Fibroblast of lung (primary cell): Measurements from ENCODE around the gene ACTRT2. TPM values are rescaled to one million over a fixed set of nuclear protein-coding genes. Genes with fewer than 3 reads are reported as not detected.

Source experiments
- DNase-seq, 2 donors: peaks; one replicate each; pipeline versions ENCODE4 v3.0.0 to v3.0.0-alpha.2; 2010; ENCODE audit warnings: low read depth in 2 of 2
- H2AFZ ChIP-seq: 2 replicates; pipeline ENCODE4 v1.5.1; 2012; ENCODE audit warnings: low read length, control low read depth, inconsistent platforms
- H3K27ac ChIP-seq: 2 replicates; pipeline ENCODE4 v1.5.1; 2011; ENCODE audit warnings: low read length, control low read depth; ENCODE audit not compliant: insufficient read depth
- H3K27me3 ChIP-seq: 2 replicates; pipeline ENCODE4 v1.5.1; 2011; ENCODE audit warnings: mild to moderate bottlenecking, low read length; ENCODE audit not compliant: control insufficient read depth, insufficient read depth
- H3K36me3 ChIP-seq: 2 replicates; pipeline ENCODE4 v1.5.1; 2011; ENCODE audit warnings: low read length; ENCODE audit not compliant: control insufficient read depth, insufficient read depth
- H3K4me1 ChIP-seq: 2 replicates; pipeline ENCODE4 v1.5.1; 2011; ENCODE audit warnings: low read length; ENCODE audit not compliant: control insufficient read depth, insufficient read depth; ENCODE audit errors: extremely low read depth
- H3K4me2 ChIP-seq: 2 replicates; pipeline ENCODE4 v1.5.1; 2011; ENCODE audit warnings: low read length, control low read depth; ENCODE audit not compliant: insufficient read depth; ENCODE audit errors: extremely low read depth
- H3K4me3 ChIP-seq, 4 experiments: fragments of 200-600 bp in 1 of 4; sonication (generic) in 1 of 4; replicated peaks in 1 of 4; 2 replicates each; pipeline ENCODE4 v1.5.1; 2011 to 2016; ENCODE audit warnings: low read length in 4 of 4, low read depth in 3 of 4, mild to moderate bottlenecking in 3 of 4, control low read depth in 2 of 4, inconsistent platforms in 1 of 4, mixed read lengths in 1 of 4; ENCODE audit not compliant: insufficient read depth in 1 of 4; ENCODE audit errors: control extremely low read depth in 1 of 4
- H3K79me2 ChIP-seq: 2 replicates; pipeline ENCODE4 v1.5.1; 2012; ENCODE audit warnings: mild to moderate bottlenecking, low read length, inconsistent platforms; ENCODE audit not compliant: control insufficient read depth, insufficient read depth
- H3K9ac ChIP-seq: 2 replicates; pipeline ENCODE4 v1.5.1; 2011; ENCODE audit warnings: mild to moderate bottlenecking, low read length, control low read depth; ENCODE audit not compliant: insufficient read depth
- H3K9me3 ChIP-seq: 2 replicates; pipeline ENCODE4 v1.5.1; 2012; ENCODE audit warnings: low read depth, low read length; ENCODE audit not compliant: control insufficient read depth, insufficient read depth
- H4K20me1 ChIP-seq: 2 replicates; pipeline ENCODE4 v1.5.1; 2011; ENCODE audit warnings: low read length; ENCODE audit not compliant: control insufficient read depth, insufficient read depth; ENCODE audit errors: extremely low read depth
- EZH2 ChIP-seq: IDR thresholded peaks from 2 replicates; pipeline ENCODE4 v1.5.1; 2012; ENCODE audit warnings: low read length, control low read depth, mild to moderate bottlenecking; ENCODE audit errors: missing control alignments
- polyA plus RNA-seq, 2 donors: library from polyadenylated mRNA; depleted of rRNA in 1 of 2; stranded (reverse) in 1 of 2; unstranded in 1 of 2; fragments of >200 nt; gene quantifications; 2 replicates each; pipeline ENCODE4 v1.2.1, GENCODE V29; 2011 to 2012; ENCODE audit warnings: missing spikeins in 1 of 2
- total RNA-seq: library from RNA; depleted of rRNA; stranded (reverse); fragments of >200 nt; gene quantifications from 2 replicates; pipeline ENCODE4 v1.2.1, GENCODE V29; 2014
- TF ChIP-seq, protein P1 (sequence below), 2 donors: IDR thresholded peaks in 1 of 2; conservative IDR thresholded peaks in 1 of 2; 1 replicate in 1 of 2; 2 replicates in 1 of 2; pipeline ENCODE4 v1.5.1; 2011 to 2012; ENCODE audit warnings: low read length in 2 of 2, control low read depth in 1 of 2, inconsistent platforms in 1 of 2, low read depth in 1 of 2, mild to moderate bottlenecking in 1 of 2

ACTRT2 gene
- total and polyA plus RNA-seq, 2 donors (not counting 1 experiment from before 2014, with no cell fraction given), result not detected

GRCh38 chr1:2999571-2999970 lies 21.7 kb upstream of the ACTRT2 start:
- H3K79me2 ChIP-seq, result no peaks in the 10 kb centered on the region
- H3K4me2 ChIP-seq, result no peak overlapping the region
- no peak for TF ChIP-seq EZH2
- TF ChIP-seq, protein P1, sequence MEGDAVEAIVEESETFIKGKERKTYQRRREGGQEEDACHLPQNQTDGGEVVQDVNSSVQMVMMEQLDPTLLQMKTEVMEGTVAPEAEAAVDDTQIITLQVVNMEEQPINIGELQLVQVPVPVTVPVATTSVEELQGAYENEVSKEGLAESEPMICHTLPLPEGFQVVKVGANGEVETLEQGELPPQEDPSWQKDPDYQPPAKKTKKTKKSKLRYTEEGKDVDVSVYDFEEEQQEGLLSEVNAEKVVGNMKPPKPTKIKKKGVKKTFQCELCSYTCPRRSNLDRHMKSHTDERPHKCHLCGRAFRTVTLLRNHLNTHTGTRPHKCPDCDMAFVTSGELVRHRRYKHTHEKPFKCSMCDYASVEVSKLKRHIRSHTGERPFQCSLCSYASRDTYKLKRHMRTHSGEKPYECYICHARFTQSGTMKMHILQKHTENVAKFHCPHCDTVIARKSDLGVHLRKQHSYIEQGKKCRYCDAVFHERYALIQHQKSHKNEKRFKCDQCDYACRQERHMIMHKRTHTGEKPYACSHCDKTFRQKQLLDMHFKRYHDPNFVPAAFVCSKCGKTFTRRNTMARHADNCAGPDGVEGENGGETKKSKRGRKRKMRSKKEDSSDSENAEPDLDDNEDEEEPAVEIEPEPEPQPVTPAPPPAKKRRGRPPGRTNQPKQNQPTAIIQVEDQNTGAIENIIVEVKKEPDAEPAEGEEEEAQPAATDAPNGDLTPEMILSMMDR (conservative IDR thresholded peaks at IDR 0.05 in 1 of 2, IDR thresholded peaks at IDR 0.05 in 1 of 2; ENCODE audit: low read depth in 1 of 2, low read length in 2 of 2), result no peak
- DNase-seq, result no peak
- H3K4me1 ChIP-seq, result no peaks in the 10 kb centered on the region
- no peaks in the 10 kb centered on the region for H3K27me3 ChIP-seq
- no peak overlapping the region for H3K27ac ChIP-seq
- H3K9me3 ChIP-seq, result no peaks in the 10 kb centered on the region
- H3K36me3 ChIP-seq, result no peaks in the 10 kb centered on the region
- H3K9ac ChIP-seq, result no peak overlapping the region
- H2AFZ ChIP-seq, result no peak overlapping the region
- H3K4me3 ChIP-seq, result no peak overlapping the region
- H4K20me1 ChIP-seq, result no peaks in the 10 kb centered on the region

DNA sequence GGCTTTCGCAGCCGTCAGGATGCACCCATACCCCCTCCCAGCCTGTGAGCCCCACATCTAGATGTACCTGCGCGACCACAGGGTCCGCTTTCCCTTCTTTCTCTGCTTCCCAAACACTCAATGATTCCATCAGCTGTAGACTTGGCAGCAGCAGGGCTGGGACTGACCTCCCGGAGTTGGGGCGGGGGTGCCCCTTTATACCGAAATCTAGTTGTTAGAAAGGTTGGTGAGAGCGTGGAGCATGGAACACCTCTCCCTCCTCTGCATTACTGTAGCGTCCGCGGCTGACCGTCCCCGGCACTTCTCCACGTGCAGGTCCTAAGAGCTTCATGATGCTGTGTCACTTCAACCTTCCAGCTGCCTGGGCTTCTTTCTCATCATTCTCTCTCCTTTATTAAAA lies 21.1 kb upstream of the ACTRT2 start:
- no peaks in the 10 kb centered on the region for H3K4me1 ChIP-seq
- no peaks in the 10 kb centered on the region for H4K20me1 ChIP-seq
- no peak overlapping the region for H3K9ac ChIP-seq
- H3K4me3 ChIP-seq, result no peak overlapping the region
- H2AFZ ChIP-seq, result no peak overlapping the region
- H3K4me2 ChIP-seq, result no peak overlapping the region
- H3K79me2 ChIP-seq, result no peaks in the 10 kb centered on the region
- H3K36me3 ChIP-seq, result no peaks in the 10 kb centered on the region
- TF ChIP-seq EZH2, result no peak
- TF ChIP-seq, protein P1 (conservative IDR thresholded peaks at IDR 0.05 in 1 of 2, IDR thresholded peaks at IDR 0.05 in 1 of 2; ENCODE audit: low read depth in 1 of 2, low read length in 2 of 2), result no peak
- no peak for DNase-seq
- no peak overlapping the region for H3K27ac ChIP-seq
- no peaks in the 10 kb centered on the region for H3K27me3 ChIP-seq
- H3K9me3 ChIP-seq, result no peaks in the 10 kb centered on the region

DNA sequence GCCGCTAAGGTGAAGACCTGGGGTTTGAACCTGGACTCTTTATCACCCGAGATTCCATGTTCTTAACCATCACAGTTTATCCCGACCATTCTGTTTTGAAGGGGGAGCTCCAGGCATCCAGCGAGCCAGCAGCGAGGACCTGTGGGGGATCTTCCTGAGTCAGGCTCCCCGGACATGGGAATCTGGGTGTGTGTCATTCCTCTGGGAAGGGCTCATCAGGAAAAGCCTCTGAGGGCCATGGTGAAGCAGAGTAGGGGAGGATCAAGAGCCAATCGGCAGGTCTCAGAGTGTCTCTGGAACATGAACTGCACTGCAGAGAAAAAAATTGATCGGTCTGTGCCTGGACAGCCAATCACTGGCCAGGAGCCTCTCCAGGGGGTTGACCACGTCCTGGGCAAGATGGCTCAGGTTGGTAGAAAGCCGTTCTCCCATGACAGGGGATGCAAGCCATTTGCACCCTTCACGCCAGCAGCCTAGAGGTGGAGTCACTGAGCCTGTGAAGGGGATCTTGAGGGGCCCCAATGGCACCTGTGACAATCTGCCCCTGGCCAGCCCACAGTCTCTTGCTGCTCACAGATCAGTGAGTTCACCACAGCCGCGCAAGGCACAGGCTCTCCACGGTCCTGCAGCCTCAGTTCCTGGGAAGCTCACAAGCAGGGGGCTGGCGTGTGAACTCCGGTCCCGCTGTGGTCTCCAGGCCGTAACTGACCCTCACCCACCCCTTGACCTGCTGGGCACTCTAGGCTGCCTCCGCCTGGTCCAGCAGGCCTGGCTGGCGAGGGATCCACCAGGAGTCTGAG lies 20.4 kb upstream of the ACTRT2 start:
- no peak overlapping the region for H3K27ac ChIP-seq
- H3K9me3 ChIP-seq, result no peaks in the 10 kb centered on the region
- H4K20me1 ChIP-seq, result no peaks in the 10 kb centered on the region
- no peak for DNase-seq
- TF ChIP-seq, protein P1 (conservative IDR thresholded peaks at IDR 0.05 in 1 of 2, IDR thresholded peaks at IDR 0.05 in 1 of 2; ENCODE audit: low read depth in 1 of 2, low read length in 2 of 2), result no peak
- no peak for TF ChIP-seq EZH2
- H3K4me1 ChIP-seq, result no peaks in the 10 kb centered on the region
- H2AFZ ChIP-seq, result no peak overlapping the region
- no peaks in the 10 kb centered on the region for H3K27me3 ChIP-seq
- no peaks in the 10 kb centered on the region for H3K79me2 ChIP-seq
- H3K4me2 ChIP-seq, result no peak overlapping the region
- H3K4me3 ChIP-seq, result no peak overlapping the region
- H3K9ac ChIP-seq, result no peak overlapping the region
- H3K36me3 ChIP-seq, result no peaks in the 10 kb centered on the region
